ENCODE results near the gene LRRC28.
"Not testable (repeated sequence)": the region's sequence is repeated elsewhere in the genome, so short reads cannot be mapped to it uniquely, and the experiment has no call there.

Gene LRRC28

GRCh38 chr15:99345242-99345641, 94.0 kb downstream of the LRRC28 start:
- no peak for DNase-seq

- no peak for DNase-seq
Observed at GRCh38 chr15:99345832-99346462, 94.7 kb downstream of the LRRC28 start.

- DNase-seq: no peak
Observed at GRCh38 chr15:99347574-99347973, 96.3 kb downstream of the LRRC28 start.

GRCh38 chr15:99348412-99348811, 97.1 kb downstream of the LRRC28 start:
- DNase-seq: no peak

GRCh38 chr15:99350408-99350807, 99.1 kb downstream of the LRRC28 start:
- no peak for DNase-seq

GRCh38 chr15:99359769-99360168, 108.5 kb downstream of the LRRC28 start:
- DNase-seq: no peak

GRCh38 chr15:99361545-99362185, 110.4 kb downstream of the LRRC28 start:
- DNase-seq: no peak

- DNase-seq: no peak
Observed at GRCh38 chr15:99365242-99365641, 114.0 kb downstream of the LRRC28 start.

GRCh38 chr15:99366013-99366412, 114.7 kb downstream of the LRRC28 start:
- DNase-seq: no peak

- DNase-seq: no peak
Observed at GRCh38 chr15:99368743-99369142, 117.5 kb downstream of the LRRC28 start.

- DNase-seq: no peak
Observed at GRCh38 chr15:99369196-99369595, 117.9 kb downstream of the LRRC28 start.

- no peak for DNase-seq
Observed at GRCh38 chr15:99371180-99372103, 120.2 kb downstream of the LRRC28 start.

- DNase-seq: no peak
Observed at GRCh38 chr15:99385005-99385669, 133.9 kb downstream of the LRRC28 start.

- no peak for DNase-seq
Observed at GRCh38 chr15:99385865-99386264, 134.6 kb downstream of the LRRC28 start.

GRCh38 chr15:99386391-99386790, 135.1 kb downstream of the LRRC28 start:
- DNase-seq: no peak

GRCh38 chr15:99387421-99388168, 136.3 kb downstream of the LRRC28 start:
- no peak for DNase-seq

- no peak for DNase-seq
Observed at GRCh38 chr15:99390667-99391066, 139.4 kb downstream of the LRRC28 start.

GRCh38 chr15:99393641-99394040, 142.4 kb downstream of the LRRC28 start:
- no peak for DNase-seq

GRCh38 chr15:99396375-99396774, 145.1 kb downstream of the LRRC28 start:
- no peak for DNase-seq

GRCh38 chr15:99399061-99399460, 147.8 kb downstream of the LRRC28 start:
- no peak for DNase-seq

- no peak for DNase-seq
Observed at GRCh38 chr15:99399618-99400017, 148.3 kb downstream of the LRRC28 start.

GRCh38 chr15:99401216-99401615, 149.9 kb downstream of the LRRC28 start:
- not testable (repeated sequence) for DNase-seq

Measured in NCI-H1105 treated with DMSO at 0.1 percent for 48 hours (cell line).